ENCODE data around the gene MAL.

The MAL gene

DNA sequence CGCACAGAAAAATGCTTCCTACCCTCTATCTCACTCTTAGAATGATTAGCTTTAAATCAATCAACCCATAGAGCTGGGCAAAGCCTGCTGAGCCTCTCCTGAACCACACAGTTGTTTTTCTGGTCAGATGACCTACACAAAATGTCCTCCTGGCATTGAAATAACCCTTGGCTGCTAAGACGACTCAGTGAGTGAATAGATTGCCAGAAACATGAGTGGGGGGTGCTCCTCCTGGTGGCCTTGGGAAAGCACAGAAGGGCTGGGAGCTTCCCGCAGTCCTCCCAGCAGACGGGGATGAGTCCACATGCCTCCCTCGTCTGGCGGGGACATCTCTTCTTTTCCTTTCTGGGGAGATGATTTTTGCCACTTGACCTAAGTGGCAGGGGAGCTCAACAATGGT is 14.9 kb downstream of the MAL start:
- H3K27ac ChIP-seq = no peak overlapping the region
- TF ChIP-seq, protein P1, sequence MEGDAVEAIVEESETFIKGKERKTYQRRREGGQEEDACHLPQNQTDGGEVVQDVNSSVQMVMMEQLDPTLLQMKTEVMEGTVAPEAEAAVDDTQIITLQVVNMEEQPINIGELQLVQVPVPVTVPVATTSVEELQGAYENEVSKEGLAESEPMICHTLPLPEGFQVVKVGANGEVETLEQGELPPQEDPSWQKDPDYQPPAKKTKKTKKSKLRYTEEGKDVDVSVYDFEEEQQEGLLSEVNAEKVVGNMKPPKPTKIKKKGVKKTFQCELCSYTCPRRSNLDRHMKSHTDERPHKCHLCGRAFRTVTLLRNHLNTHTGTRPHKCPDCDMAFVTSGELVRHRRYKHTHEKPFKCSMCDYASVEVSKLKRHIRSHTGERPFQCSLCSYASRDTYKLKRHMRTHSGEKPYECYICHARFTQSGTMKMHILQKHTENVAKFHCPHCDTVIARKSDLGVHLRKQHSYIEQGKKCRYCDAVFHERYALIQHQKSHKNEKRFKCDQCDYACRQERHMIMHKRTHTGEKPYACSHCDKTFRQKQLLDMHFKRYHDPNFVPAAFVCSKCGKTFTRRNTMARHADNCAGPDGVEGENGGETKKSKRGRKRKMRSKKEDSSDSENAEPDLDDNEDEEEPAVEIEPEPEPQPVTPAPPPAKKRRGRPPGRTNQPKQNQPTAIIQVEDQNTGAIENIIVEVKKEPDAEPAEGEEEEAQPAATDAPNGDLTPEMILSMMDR (IDR thresholded peaks at IDR 0.05) = no peak
- TF ChIP-seq ZFX (IDR thresholded peaks at IDR 0.05; ENCODE audit: borderline replicate concordance) = no peak

DNA sequence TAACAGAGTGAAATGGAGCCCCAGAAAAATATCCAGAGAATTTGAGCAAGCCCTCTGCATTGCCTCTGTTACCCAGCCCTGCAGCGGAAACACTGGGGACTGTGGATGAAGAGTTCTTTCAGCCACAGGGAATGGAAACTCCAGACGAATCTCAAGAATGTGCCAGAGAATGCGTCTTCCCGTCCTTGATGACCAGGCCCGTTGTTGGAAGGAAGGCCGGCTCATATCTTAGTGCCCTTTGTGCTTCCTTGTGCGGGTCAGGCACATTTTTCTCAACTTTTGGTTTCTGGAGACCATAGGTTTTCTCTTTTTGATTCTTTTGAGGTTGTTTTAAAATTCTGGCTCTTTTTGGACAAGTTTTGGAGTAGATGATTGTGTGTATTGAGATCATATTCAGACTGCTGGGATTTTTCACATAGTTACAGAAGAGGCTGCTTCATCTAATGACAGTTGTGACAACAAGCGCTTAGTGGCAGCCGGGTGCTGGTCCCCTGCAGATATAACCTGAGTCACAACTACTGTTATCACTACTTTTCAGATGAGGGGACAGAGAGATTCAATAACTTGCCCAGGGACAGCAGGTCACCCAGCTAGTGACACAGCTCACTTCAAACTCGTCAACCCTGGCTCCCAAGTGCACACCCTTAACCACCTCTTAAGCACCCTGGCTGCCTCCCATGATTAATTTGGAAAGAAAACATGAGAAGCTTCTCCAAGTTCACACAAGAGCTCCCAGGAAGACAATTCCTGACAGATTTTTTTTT is 15.7 kb downstream of the MAL start:
- no peak for TF ChIP-seq ZFX (IDR thresholded peaks at IDR 0.05; ENCODE audit: borderline replicate concordance)
- TF ChIP-seq, protein P1 (IDR thresholded peaks at IDR 0.05) = no peak
- no peak overlapping the region for H3K27ac ChIP-seq

DNA sequence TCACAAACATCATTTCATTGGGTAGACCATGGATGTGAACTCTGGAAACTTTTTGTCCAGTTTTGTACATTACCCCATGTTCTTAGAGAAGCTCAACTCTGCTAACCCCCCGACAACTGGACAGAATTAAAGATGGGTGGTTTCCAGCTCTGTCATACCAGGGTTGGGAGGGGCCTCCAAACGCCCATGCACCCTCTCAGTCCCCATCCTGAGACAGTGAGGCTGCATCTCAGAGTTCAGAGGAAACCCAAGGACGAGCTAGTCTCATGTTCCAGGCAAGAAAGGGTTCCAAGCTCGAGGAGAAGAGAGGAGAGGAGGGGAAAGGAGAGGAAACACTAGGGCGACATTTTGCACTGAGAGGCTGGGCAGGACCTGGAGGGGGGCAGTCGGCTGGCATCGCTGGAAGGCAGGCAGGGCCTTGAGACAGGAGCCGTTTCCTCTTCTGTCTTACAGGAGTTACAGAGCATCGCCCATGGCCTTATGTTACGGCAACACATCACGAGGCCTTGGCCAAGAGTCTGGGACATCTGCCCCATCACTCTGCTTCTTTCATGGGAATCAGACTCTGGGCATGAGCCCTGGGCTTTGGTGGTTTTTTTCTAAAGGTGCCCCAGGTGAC is 16.4 kb downstream of the MAL start:
- no peak overlapping the region for H3K27ac ChIP-seq

DNA sequence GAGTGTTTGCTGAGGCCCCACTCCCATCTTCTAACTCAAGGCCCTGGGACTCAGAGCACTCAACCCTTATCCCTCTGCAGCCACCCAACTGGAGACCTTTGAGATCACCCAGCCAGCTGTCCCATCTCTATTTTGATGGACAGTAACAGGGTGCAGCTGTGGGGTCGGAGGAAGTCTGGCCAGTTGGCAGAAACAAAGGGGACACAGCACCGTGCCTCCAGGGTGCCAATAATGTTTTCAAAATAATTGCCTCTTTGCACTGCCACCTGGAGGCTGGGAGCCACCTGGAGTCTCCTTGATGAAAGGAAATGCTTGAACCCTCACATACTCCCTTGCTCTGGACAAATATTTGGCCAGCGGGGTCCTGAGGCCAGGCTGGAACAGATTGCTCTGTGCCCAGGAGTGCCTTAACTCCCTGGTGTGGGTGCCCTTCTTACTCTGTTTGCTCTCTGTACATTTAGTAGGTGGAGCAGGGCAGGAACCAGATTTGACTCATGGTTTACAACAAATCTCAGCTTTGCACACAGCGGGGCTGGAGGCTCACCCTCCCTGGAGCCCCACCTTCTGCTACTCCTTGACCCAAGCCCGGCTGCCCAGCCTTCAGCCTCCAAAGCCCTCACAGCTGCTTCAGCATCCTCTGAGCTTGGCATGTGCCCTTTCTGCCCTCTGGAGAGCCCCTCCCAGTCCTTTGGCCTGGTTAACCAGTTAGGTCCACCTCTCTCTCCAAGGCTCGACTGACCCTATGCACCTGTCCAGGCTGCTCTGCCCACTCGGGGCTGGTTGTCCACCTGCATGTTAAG is 17.2 kb downstream of the MAL start:
- no peak overlapping the region for H3K27ac ChIP-seq

More for the DNA sequence above, 16.4 kb downstream of the MAL start:
- TF ChIP-seq, protein P1 (IDR thresholded peaks at IDR 0.05) = no peak
- no peak for TF ChIP-seq ZFX (IDR thresholded peaks at IDR 0.05; ENCODE audit: borderline replicate concordance)

DNA sequence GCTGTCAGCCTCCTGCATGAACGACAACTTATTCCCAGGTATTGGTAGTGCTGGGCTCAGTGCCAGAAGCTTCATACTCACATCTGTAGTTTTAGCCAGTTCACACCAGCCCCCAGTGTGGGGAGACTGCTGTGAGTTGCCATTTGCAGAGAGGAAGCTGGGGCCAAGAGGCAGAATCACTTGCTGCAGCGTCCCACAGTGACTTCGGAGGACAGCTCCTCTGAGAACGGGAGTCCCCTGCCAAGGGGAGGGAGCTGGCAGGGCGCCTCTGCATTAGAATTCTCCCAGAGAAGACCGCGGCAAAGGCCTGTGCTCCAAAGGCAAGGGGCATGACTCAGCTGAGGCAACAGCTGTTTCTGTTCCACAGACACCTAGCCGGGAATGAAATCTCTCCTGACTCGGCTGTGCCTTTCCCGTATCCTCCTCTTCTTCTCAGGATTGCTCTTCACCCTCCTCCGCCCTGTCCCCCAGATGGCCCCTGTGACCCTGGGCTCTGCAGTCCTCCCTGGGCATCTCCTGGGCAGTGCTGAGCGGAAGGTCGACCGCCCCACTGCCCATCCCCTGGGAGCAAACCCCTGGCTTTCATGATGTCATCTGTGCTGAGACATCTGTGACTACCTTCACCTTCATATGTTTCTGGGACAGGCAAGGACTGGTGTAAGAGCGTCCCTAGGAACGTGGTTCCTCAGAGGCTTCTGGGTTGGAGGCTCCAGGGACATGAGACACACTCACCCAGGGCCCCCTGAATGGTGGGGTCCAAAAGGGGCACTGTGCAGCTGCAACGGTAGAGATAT is 18.0 kb downstream of the MAL start:
- TF ChIP-seq, protein P1 (IDR thresholded peaks at IDR 0.05) = no peak
- no peak for TF ChIP-seq ZFX (IDR thresholded peaks at IDR 0.05; ENCODE audit: borderline replicate concordance)
- H3K27ac ChIP-seq = no peak overlapping the region

More for the DNA sequence above, 17.2 kb downstream of the MAL start:
- TF ChIP-seq, protein P1 (IDR thresholded peaks at IDR 0.05) = no peak; the same call in 1 of the 2 replicates
- no peak for TF ChIP-seq ZFX (IDR thresholded peaks at IDR 0.05; ENCODE audit: borderline replicate concordance)

DNA sequence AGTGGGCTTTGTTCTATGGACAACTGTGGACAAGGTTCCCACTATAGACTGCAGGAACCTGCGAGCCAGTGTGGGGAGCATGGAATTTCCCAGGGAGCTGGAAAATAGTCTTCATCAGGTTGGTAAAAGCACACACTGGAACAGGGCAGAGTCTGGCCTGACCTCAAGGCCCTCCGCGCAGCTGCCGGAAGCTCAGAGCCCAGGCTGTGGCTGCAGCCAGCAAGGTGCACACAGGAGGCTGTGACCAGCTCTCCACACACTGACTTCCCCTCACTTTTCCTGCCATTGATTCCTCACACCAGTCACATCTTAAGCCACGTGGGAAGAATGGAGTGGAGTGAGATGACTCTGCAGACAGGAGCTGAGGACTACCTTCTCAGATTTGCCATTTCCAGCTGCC is 19.1 kb downstream of the MAL start:
- H3K27ac ChIP-seq = no peak overlapping the region
- TF ChIP-seq, protein P1 (IDR thresholded peaks at IDR 0.05) = no peak
- TF ChIP-seq ZFX (IDR thresholded peaks at IDR 0.05; ENCODE audit: borderline replicate concordance) = no peak
